NOMO-1 (cell line): ENCODE measurements around the gene FOXK1.
A peak's percentile ranks its signal among the peaks of the same experiment; 100 is the strongest.

Experiments
- DNase-seq, 2 experiments: peaks; one replicate each; lab custom pipeline; 2025; ENCODE audit not compliant: unreplicated experiment in 2 of 2; lab: John Stamatoyannopoulos, UW

FOXK1 gene

GRCh38 chr7:4762121-4763055 is 80.3 kb downstream of the FOXK1 start:
- no peak for DNase-seq

- DNase-seq, result no peak
Observed at GRCh38 chr7:4763091-4763793, 81.1 kb downstream of the FOXK1 start.

- no peak for DNase-seq
Observed at GRCh38 chr7:4763794-4764185, 81.7 kb downstream of the FOXK1 start.

- no peak for DNase-seq
Observed at GRCh38 chr7:4764402-4765007, 82.4 kb downstream of the FOXK1 start.

GRCh38 chr7:4765776-4766490 is 83.8 kb downstream of the FOXK1 start:
- no peak for DNase-seq

GRCh38 chr7:4766666-4767519 is 84.8 kb downstream of the FOXK1 start:
- DNase-seq, result no peak

- no peak for DNase-seq
Observed at GRCh38 chr7:4768597-4769569, 86.8 kb downstream of the FOXK1 start.

- DNase-seq, result no peak
Observed at GRCh38 chr7:4769761-4770160, 87.7 kb downstream of the FOXK1 start.

- no peak for DNase-seq
Observed at GRCh38 chr7:4770886-4771285, 88.8 kb downstream of the FOXK1 start.

GRCh38 chr7:4771737-4772136 is 89.6 kb downstream of the FOXK1 start:
- DNase-seq, result no peak

GRCh38 chr7:4772306-4772705 is 90.2 kb downstream of the FOXK1 start:
- DNase-seq, result no peak

- no peak for DNase-seq
Observed at GRCh38 chr7:4774007-4774406, 91.9 kb downstream of the FOXK1 start.

GRCh38 chr7:4774658-4775249 is 92.7 kb downstream of the FOXK1 start:
- DNase-seq, result peak; percentile 64 to 71

- peak; percentile 87 to 95 for DNase-seq
Observed at GRCh38 chr7:4775250-4775847, 93.3 kb downstream of the FOXK1 start, which contains the start of gene AP5Z1. AP5Z1 (plus strand) TSS chr7:4775623; CDS start chr7:4775716, 93 bp downstream.

GRCh38 chr7:4775848-4776623 is 93.9 kb downstream of the FOXK1 start:
- DNase-seq, result peak; percentile 7 to 17

- DNase-seq, result no peak
Observed at GRCh38 chr7:4779118-4779517, 97.0 kb downstream of the FOXK1 start.
